T-helper 17 cell (primary cell): Measurements from ENCODE around the gene RNLS. TPM values are rescaled to one million over a fixed set of nuclear protein-coding genes. Genes with fewer than 3 reads are reported as not detected.

Experiments used
- ATAC-seq: fragments of 150-1000 bp; cut with Tn5 transposase; 2 replicates; pipeline ENCODE4 v1.10.0; 2021; ENCODE audit warnings: mild to moderate bottlenecking, moderate library complexity
- DNase-seq, 3 donors: peaks; one replicate each; pipeline versions ENCODE4 v3.0.0 to v3.0.0-alpha.2; 2020 to 2021
- H3K9me3 ChIP-seq: one replicate; pipeline ENCODE4 v1.7.0; 2013; ENCODE audit warnings: low read length, mild to moderate bottlenecking; ENCODE audit not compliant: control insufficient read depth, poor library complexity, severe bottlenecking
- H3K27ac Mint-ChIP-seq: one replicate; pipeline ENCODE4 v1.8.0; 2022; ENCODE audit warnings: mild to moderate bottlenecking, moderate library complexity, mixed read lengths
- H3K27me3 Mint-ChIP-seq: one replicate; pipeline ENCODE4 v1.8.0; 2022; ENCODE audit warnings: mixed read lengths
- H3K36me3 Mint-ChIP-seq: one replicate; pipeline ENCODE4 v1.8.0; 2022; ENCODE audit warnings: low read depth, mixed read lengths
- H3K4me1 Mint-ChIP-seq: one replicate; pipeline ENCODE4 v1.8.0; 2022; ENCODE audit warnings: mild to moderate bottlenecking, mixed read lengths
- H3K4me3 Mint-ChIP-seq: one replicate; pipeline ENCODE4 v1.8.0; 2022; ENCODE audit warnings: mild to moderate bottlenecking, moderate library complexity, mixed read lengths
- total RNA-seq, 4 donors: library from RNA in 2 of 4; stranded (reverse) in 2 of 4; gene quantifications; one replicate each; pipeline ENCODE4 v1.2.3 and lab custom pipeline; 2022 to 2026

Gene RNLS
- total RNA-seq, 2 donors from 2014 or later = 1.8 to 4.6 TPM

GRCh38 chr10:88236121-88236743 is 346.9 kb downstream of the RNLS start:
- no peak for DNase-seq
- Mint-ChIP-seq H3K4me1 (no peaks in the 10 kb centered on the region), H3K27me3 (no peaks in the 10 kb centered on the region), H3K4me3 (no peak overlapping the region), H3K27ac (no peak overlapping the region), H3K36me3 (peaks cover 3% of the 10 kb centered on the region)
- no peak for ATAC-seq
- H3K9me3 ChIP-seq = no peaks in the 10 kb centered on the region

GRCh38 chr10:88234297-88234696 is 348.8 kb downstream of the RNLS start:
- H3K36me3 Mint-ChIP-seq = peaks cover 2% of the 10 kb centered on the region

GRCh38 chr10:88233870-88234269 is 349.2 kb downstream of the RNLS start:
- Mint-ChIP-seq H3K4me1 (no peaks in the 10 kb centered on the region), H3K27ac (no peak overlapping the region), H3K27me3 (no peaks in the 10 kb centered on the region), H3K36me3 (peaks cover 2% of the 10 kb centered on the region), H3K4me3 (no peak overlapping the region)
- DNase-seq (no peak), ATAC-seq (no peak)
- no peaks in the 10 kb centered on the region for H3K9me3 ChIP-seq

More at GRCh38 chr10:88234297-88234696, 348.8 kb downstream of the RNLS start:
- Mint-ChIP-seq H3K27me3 (no peaks in the 10 kb centered on the region), H3K4me3 (no peak overlapping the region), H3K4me1 (no peaks in the 10 kb centered on the region), H3K27ac (no peak overlapping the region)
- no peak for DNase-seq
- no peaks in the 10 kb centered on the region for H3K9me3 ChIP-seq
- ATAC-seq = no peak

- DNase-seq (no peak), ATAC-seq (no peak)
- Mint-ChIP-seq H3K4me1 (no peaks in the 10 kb centered on the region), H3K36me3 (peaks cover 2% of the 10 kb centered on the region), H3K27me3 (no peaks in the 10 kb centered on the region), H3K27ac (no peak overlapping the region), H3K4me3 (no peak overlapping the region)
- no peaks in the 10 kb centered on the region for H3K9me3 ChIP-seq
These were observed 350.1 kb downstream of the RNLS start for GRCh38 chr10:88232983-88233543.

- H3K4me1 Mint-ChIP-seq = no peaks in the 10 kb centered on the region
- peaks cover 2% of the 10 kb centered on the region for H3K36me3 Mint-ChIP-seq
These were observed 350.9 kb downstream of the RNLS start for GRCh38 chr10:88232029-88232895.

GRCh38 chr10:88230251-88230650 is 352.9 kb downstream of the RNLS start:
- no peak for DNase-seq
- H3K27ac Mint-ChIP-seq = no peak overlapping the region
- no peaks in the 10 kb centered on the region for H3K9me3 ChIP-seq
- no peak for ATAC-seq
- H3K36me3 Mint-ChIP-seq = peaks cover 2% of the 10 kb centered on the region
- H3K27me3 Mint-ChIP-seq = no peaks in the 10 kb centered on the region
- no peak overlapping the region for H3K4me3 Mint-ChIP-seq
- H3K4me1 Mint-ChIP-seq = no peaks in the 10 kb centered on the region

More at GRCh38 chr10:88232029-88232895, 350.9 kb downstream of the RNLS start:
- Mint-ChIP-seq H3K27ac (no peak overlapping the region), H3K4me3 (no peak overlapping the region), H3K27me3 (no peaks in the 10 kb centered on the region)
- ATAC-seq (no peak), DNase-seq (no peak)
- H3K9me3 ChIP-seq = no peaks in the 10 kb centered on the region

- Mint-ChIP-seq H3K4me3 (no peak overlapping the region), H3K36me3 (peaks cover 2% of the 10 kb centered on the region), H3K27ac (no peak overlapping the region), H3K27me3 (no peaks in the 10 kb centered on the region), H3K4me1 (no peaks in the 10 kb centered on the region)
- DNase-seq = no peak
- no peak for ATAC-seq
- no peaks in the 10 kb centered on the region for H3K9me3 ChIP-seq
These were observed 355.0 kb downstream of the RNLS start for GRCh38 chr10:88228130-88228529.

- no peak overlapping the region for H3K4me3 Mint-ChIP-seq
- DNase-seq (no peak), ATAC-seq (no peak)
- H3K4me1 Mint-ChIP-seq = no peaks in the 10 kb centered on the region
- H3K27ac Mint-ChIP-seq = no peak overlapping the region
- H3K36me3 Mint-ChIP-seq = peaks cover 2% of the 10 kb centered on the region
- H3K27me3 Mint-ChIP-seq = no peaks in the 10 kb centered on the region
- no peaks in the 10 kb centered on the region for H3K9me3 ChIP-seq
These were observed 355.6 kb downstream of the RNLS start for GRCh38 chr10:88227342-88228018.

GRCh38 chr10:88226891-88227290 is 356.2 kb downstream of the RNLS start:
- H3K9me3 ChIP-seq = no peaks in the 10 kb centered on the region
- Mint-ChIP-seq H3K27ac (no peak overlapping the region), H3K36me3 (peaks cover 2% of the 10 kb centered on the region), H3K27me3 (no peaks in the 10 kb centered on the region), H3K4me3 (no peak overlapping the region), H3K4me1 (no peaks in the 10 kb centered on the region)
- ATAC-seq (no peak), DNase-seq (no peak)

- ATAC-seq (no peak), DNase-seq (no peak)
- Mint-ChIP-seq H3K4me3 (no peak overlapping the region), H3K36me3 (peaks cover 2% of the 10 kb centered on the region), H3K27me3 (no peaks in the 10 kb centered on the region), H3K27ac (no peak overlapping the region), H3K4me1 (no peaks in the 10 kb centered on the region)
- H3K9me3 ChIP-seq = no peaks in the 10 kb centered on the region
These were observed 357.0 kb downstream of the RNLS start for GRCh38 chr10:88226071-88226659.
